CD4-positive, alpha-beta T cell (primary cell): ENCODE measurements around the gene TMEM50A. TPM values are rescaled to one million over a fixed set of nuclear protein-coding genes. Genes with fewer than 3 reads are reported as not detected.
A peak's percentile ranks its signal among the peaks of the same experiment; 100 is the strongest.
"Not testable (repeated sequence)": the region's sequence is repeated elsewhere in the genome, so short reads cannot be mapped to it uniquely, and the experiment has no call there.

ENCODE experiments used
- ATAC-seq: fragments of 200-7000 bp; cut with Tn5 transposase; one replicate; pipeline ENCODE4 v1.10.0; 2022; ENCODE audit warnings: mild to moderate bottlenecking; ENCODE audit not compliant: poor library complexity
- CTCF ChIA-PET: fragments of 350-600 bp; sonication (Branson Sonifier 250); formaldehyde crosslinking; loops from one replicate; lab custom pipeline; 2021; ENCODE audit warnings: antibody characterized with exemption, inconsistent platforms; lab: Charles Lee
- POLR2A ChIA-PET: fragments of 350-600 bp; sonication (Branson Sonifier 250); formaldehyde crosslinking; loops from one replicate; lab custom pipeline; 2021; ENCODE audit warnings: antibody characterized with exemption, inconsistent platforms; lab: Charles Lee
- DNase-seq, 14 experiments: peaks; one replicate each; pipeline ENCODE4 v3.0.0-alpha.2; 2013 to 2020; ENCODE audit warnings: mixed read lengths in 2 of 14
- H3K27ac ChIP-seq, 2 donors: one replicate each; pipeline versions ENCODE4 v1.5.1 to v1.7.0; 2013; ENCODE audit warnings: low read length in 2 of 2, low read depth in 1 of 2, mild to moderate bottlenecking in 1 of 2
- H3K27me3 ChIP-seq, 2 experiments: 1 replicate in 1 of 2; 2 replicates in 1 of 2; pipeline versions ENCODE4 v1.6.1 to v1.7.0; 2013; ENCODE audit warnings: low read length in 2 of 2, control low read depth in 1 of 2, mild to moderate bottlenecking in 1 of 2, moderate library complexity in 1 of 2; ENCODE audit not compliant: insufficient read depth in 2 of 2, control insufficient read depth in 1 of 2
- H3K36me3 ChIP-seq: one replicate; pipeline ENCODE4 v1.6.1; 2013; ENCODE audit warnings: low read length, control low read depth; ENCODE audit not compliant: insufficient read depth
- H3K4me1 ChIP-seq: one replicate; pipeline ENCODE4 v1.6.1; 2013; ENCODE audit warnings: low read length, control low read depth; ENCODE audit not compliant: insufficient read depth
- H3K4me3 ChIP-seq: one replicate; pipeline ENCODE4 v1.5.1; 2013; ENCODE audit warnings: mild to moderate bottlenecking, low read length, moderate library complexity
- H3K9me3 ChIP-seq, 2 experiments: 1 replicate in 1 of 2; 2 replicates in 1 of 2; pipeline versions ENCODE4 v1.6.1 to v1.7.0; 2013; ENCODE audit warnings: low read length in 2 of 2, mild to moderate bottlenecking in 2 of 2, control low read depth in 1 of 2, moderate library complexity in 1 of 2; ENCODE audit not compliant: control insufficient read depth in 1 of 2, insufficient read depth in 1 of 2
- H3K27ac Mint-ChIP-seq: one replicate; pipeline ENCODE4 v1.8.0; 2020; ENCODE audit warnings: mixed read lengths
- H3K27me3 Mint-ChIP-seq: one replicate; pipeline ENCODE4 v1.8.0; 2021; ENCODE audit warnings: mixed read lengths
- H3K36me3 Mint-ChIP-seq: one replicate; pipeline ENCODE4 v1.8.0; 2021; ENCODE audit warnings: low read depth, mixed read lengths
- H3K4me1 Mint-ChIP-seq: one replicate; pipeline ENCODE4 v1.8.0; 2021; ENCODE audit warnings: low read depth, mixed read lengths
- H3K4me3 Mint-ChIP-seq: one replicate; pipeline ENCODE4 v1.8.0; 2020; ENCODE audit warnings: mild to moderate bottlenecking, mixed read lengths
- H3K9me3 Mint-ChIP-seq: one replicate; pipeline ENCODE4 v1.8.0; 2020; ENCODE audit warnings: mixed read lengths
- intact Hi-C, 2 experiments: fragments of 100-400 bp; cut with DNase I in 1 of 2; cut with micrococcal nuclease in 1 of 2; formaldehyde crosslinking; loops; one replicate each; pipeline versions ENCODE4 v1.15.1 to v1.9.0; 2023 to 2025; cut with DNase I, micrococcal nuclease
- total RNA-seq, 174 experiments: library from RNA in 2 of 174; stranded (reverse) in 2 of 174; gene quantifications; one replicate each; pipeline ENCODE4 v1.2.3 and lab custom pipeline; 2021 to 2026

Gene TMEM50A
- total RNA-seq, 2 experiments from 2014 or later = 82.6 to 83.1 TPM

DNA sequence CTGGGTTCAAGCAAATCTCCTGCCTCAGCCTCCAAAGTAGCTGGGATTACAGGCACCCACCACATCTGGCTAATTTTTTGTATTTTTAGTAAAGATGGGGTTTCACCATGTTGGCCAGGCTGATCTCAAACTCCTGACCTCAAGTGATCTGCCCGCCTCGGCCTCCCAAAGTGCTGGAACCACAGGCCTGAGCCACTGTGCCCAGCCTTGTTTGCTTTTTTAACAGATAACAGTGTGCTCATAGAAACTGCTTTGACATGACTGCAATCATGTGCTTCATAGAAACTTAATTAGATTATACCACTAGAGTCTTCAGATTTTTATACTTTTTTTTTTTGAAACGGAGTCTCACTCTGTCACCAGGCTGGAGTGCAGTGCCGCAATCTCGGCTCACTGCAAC lies 8.8 kb upstream of the TMEM50A start:
- H3K4me3 ChIP-seq, H3K9me3 ChIP-seq, H3K36me3 ChIP-seq, CTCF ChIA-PET, intact Hi-C loops, H3K9me3 Mint-ChIP-seq, ATAC-seq, H3K27me3 ChIP-seq, DNase-seq, H3K4me3 Mint-ChIP-seq, H3K27ac ChIP-seq, H3K4me1 ChIP-seq, H3K27me3 Mint-ChIP-seq: not testable (repeated sequence)
- Mint-ChIP-seq H3K4me1 (peaks cover 26% of the 10 kb centered on the region), H3K36me3 (peaks cover 23% of the 10 kb centered on the region), H3K27ac (peak overlapping the region; percentile 81)
- POLR2A ChIA-PET = interaction anchor here (1.6 kb wide), 1 partner anchor 82 kb away, joined by 6 read pairs; the partner anchor contains the start of gene RSRP1

DNA sequence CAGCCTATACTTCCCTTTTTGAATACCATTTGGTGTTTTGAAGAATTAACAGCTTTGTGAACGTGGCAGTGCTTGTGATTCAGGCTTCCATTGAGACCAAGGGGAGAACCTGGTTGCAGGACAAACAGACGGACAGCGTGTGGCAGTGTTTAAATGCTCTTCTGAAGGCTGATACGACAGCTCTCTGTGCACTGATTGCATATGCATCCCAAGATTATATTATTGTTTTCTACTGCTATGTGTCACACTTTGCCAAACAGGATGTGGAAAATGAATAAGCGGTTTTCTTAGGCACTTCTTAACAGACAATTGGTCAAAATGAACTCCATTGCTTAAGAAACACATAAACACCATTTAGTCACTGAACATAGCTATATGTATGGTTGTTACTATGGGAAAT lies 8.2 kb upstream of the TMEM50A start:
- DNase-seq = peak in 3 of 14 experiments; percentile 21 to 42 (median 42)
- peaks cover 23% of the 10 kb centered on the region for H3K36me3 Mint-ChIP-seq
- H3K27ac Mint-ChIP-seq = peak overlapping the region; percentile 81
- H3K9me3 ChIP-seq, H3K36me3 ChIP-seq, H3K4me3 ChIP-seq, H3K27me3 ChIP-seq, H3K4me1 ChIP-seq, CTCF ChIA-PET, H3K27ac ChIP-seq, H3K9me3 Mint-ChIP-seq, H3K27me3 Mint-ChIP-seq: not testable (repeated sequence)
- H3K4me3 Mint-ChIP-seq = peak overlapping the region; percentile 55
- H3K4me1 Mint-ChIP-seq = peaks cover 27% of the 10 kb centered on the region
- intact Hi-C loops = loop anchor here (10.0 kb wide), 2 partner anchors 105 to 1505 kb away; partner anchors contain the start of genes HMGCL (in 1 of the 2) and MACO1 (in 1 of the 2)
- peak; percentile 55 for ATAC-seq
- POLR2A ChIA-PET = interaction anchor here (1.1 to 1.6 kb wide), 2 partner anchors 83 to 90 kb away, joined by 3 to 6 read pairs; partner anchors contain the start of gene RSRP1

DNA sequence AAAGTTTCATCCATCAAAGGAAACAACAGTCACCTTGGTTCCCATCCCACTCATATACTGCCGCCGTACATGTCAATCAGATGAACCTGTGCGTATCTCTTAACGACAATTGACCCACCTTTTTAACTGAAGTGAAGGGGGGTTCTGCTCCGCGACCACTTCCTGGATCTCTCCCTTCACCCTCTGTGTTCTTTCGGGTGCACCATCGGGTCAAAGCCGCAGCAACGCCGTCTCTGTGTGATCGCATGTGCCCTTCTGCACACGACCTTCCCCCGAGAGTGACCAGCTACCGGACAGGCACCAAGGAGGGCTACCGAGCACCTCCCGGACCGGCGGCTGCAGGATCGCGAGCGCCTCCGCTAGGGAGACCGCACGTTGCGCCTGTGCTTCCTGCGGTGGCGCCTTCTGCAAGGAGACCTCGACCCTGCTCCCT lies 1.2 kb upstream of the TMEM50A start:
- Mint-ChIP-seq H3K4me1 (peaks cover 36% of the 10 kb centered on the region), H3K36me3 (peaks cover 45% of the 10 kb centered on the region), H3K4me3 (peak overlapping the region; percentile 90), H3K27ac (peak overlapping the region; percentile 81)
- H3K36me3 ChIP-seq, H3K27me3 Mint-ChIP-seq, H3K9me3 Mint-ChIP-seq, POLR2A ChIA-PET, H3K9me3 ChIP-seq, CTCF ChIA-PET, H3K27me3 ChIP-seq: not testable (repeated sequence)
- ATAC-seq (peak; percentile 3), DNase-seq (peak in 7 of 14 experiments; percentile 4 to 61 (median 33))
- peak overlapping the region in 1 of 2 donors; percentile 35 for H3K27ac ChIP-seq
- intact Hi-C loops = loop anchor here (5.0 to 10.0 kb wide), 4 partner anchors 90 to 1512 kb away; partner anchors contain the start of genes MACO1 (in 2 of the 2), HMGCL (in 1 of the 2) and RSRP1 (in 1 of the 2)
- peak overlapping the region; percentile 69 for H3K4me3 ChIP-seq
- peaks cover 12% of the 10 kb centered on the region for H3K4me1 ChIP-seq

DNA sequence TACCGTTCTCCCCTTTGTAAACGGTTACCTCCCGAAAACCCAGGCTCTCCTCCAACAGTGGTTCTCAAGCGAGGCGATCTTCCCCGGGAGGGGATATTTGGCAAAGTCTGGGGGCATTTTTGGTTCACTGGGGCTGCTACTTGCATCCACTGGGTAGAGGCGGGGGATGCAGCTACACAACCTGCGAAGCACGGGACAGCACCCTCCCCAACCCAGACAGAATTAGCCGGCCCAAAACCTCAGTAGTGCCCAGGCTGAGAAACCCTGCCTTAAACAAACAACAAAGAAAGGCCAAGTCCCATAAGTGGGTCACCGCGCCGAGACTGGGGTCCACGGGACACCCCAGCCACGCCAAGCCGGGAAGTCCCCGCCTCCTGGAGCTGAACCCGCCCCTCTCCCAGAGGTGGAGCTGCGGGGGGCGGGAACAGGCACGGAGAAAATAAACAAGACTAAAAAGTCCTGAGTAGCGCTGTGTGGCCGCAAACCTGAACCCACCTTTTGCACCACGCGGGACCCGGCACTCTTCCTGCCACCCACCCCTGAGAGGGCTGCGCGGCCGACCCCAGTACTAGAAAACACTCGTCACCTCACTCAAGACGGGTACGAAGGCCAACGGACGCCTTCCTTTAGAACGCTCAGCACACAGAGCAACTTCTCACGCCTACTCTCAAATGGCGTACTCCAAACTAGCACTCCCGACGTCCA lies 499 bp upstream of the TMEM50A start:
- Histone ChIP-seq H3K4me1 (peaks cover 12% of the 10 kb centered on the region), H3K27ac (peak overlapping the region; percentile 83 to 97), H3K4me3 (peak overlapping the region; percentile 69)
- H3K9me3 ChIP-seq, CTCF ChIA-PET, H3K27me3 Mint-ChIP-seq, H3K9me3 Mint-ChIP-seq, H3K27me3 ChIP-seq, H3K36me3 ChIP-seq: not testable (repeated sequence)
- POLR2A ChIA-PET = interaction anchor here (3.1 kb wide), 1 partner anchor 90 kb away, joined by 15 read pairs; the partner anchor contains the start of gene RSRP1
- ATAC-seq (peak; percentile 45), DNase-seq (peak in 12 of 14 experiments; percentile 13 to 67 (median 29))
- intact Hi-C loops = loop anchor here (2.0 to 10.0 kb wide), 5 partner anchors 90 to 1513 kb away; partner anchors contain the start of genes MACO1 (in 2 of the 2), RSRP1 (in 2 of the 2) and HMGCL (in 1 of the 2)
- Mint-ChIP-seq H3K4me3 (peak overlapping the region; percentile 98), H3K27ac (peak overlapping the region; percentile 78), H3K36me3 (peaks cover 47% of the 10 kb centered on the region), H3K4me1 (peaks cover 38% of the 10 kb centered on the region)
